Measurements from ENCODE around the gene OVCH2. TPM values are rescaled to one million over a fixed set of nuclear protein-coding genes. Genes with fewer than 3 reads are reported as not detected.

OVCH2 gene
- total RNA-seq, 1 donor from 2014 or later: not detected

DNA sequence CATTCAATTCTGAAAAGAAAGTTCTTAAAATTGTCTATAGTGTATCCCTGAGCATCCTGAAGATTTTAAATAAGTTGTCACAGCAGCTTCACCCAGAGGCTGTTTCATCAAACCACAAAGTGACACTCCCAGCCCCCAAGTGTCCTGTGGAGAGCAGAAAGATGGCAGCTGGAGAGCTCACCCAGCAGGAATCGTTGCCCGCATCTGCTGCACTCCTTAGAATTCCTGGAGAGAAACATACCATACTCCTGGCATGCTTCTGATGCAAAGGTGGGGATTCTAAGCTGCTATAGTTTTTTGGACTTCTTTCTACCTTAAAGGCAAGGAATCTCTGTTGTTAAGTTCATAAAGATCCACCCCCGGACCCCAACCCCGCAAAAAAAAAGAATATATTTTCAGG is 19.5 kb downstream of the OVCH2 start:
- no peak overlapping the region for H3K4me3 Mint-ChIP-seq
- H3K36me3 Mint-ChIP-seq (ENCODE audit: low read depth): no peaks in the 10 kb centered on the region
- peaks cover 18% of the 10 kb centered on the region for H3K27me3 Mint-ChIP-seq (ENCODE audit: insufficient read depth)
- intact Hi-C loops (cut with micrococcal nuclease): no loop called here
- no peaks in the 10 kb centered on the region for H3K4me1 Mint-ChIP-seq (ENCODE audit: low read depth)
- DNase-seq (ENCODE audit: low spot score): no peak
- no peaks in the 10 kb centered on the region for H3K9me3 Mint-ChIP-seq
- H3K27ac Mint-ChIP-seq: no peak overlapping the region

DNA sequence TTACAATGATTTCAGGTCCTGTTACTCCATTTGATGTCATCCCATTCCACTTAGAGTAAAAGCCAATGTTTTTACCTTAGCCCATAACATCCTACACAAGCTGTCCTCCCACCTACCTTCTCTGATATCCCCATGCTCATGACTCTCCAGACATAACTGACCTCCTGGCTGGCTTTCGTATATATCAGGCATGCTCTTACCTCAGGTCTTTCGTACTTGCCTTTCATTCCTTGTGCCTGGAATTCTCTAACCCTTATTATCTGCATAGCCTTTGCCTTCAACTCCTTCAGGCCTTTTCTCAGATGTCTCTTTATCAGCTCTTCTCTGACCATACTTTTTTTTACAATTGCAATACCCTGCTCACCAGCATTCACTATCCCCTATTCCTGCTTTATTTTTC is 22.7 kb downstream of the OVCH2 start:
- Mint-ChIP-seq H3K27me3 (ENCODE audit: insufficient read depth) (peaks cover 12% of the 10 kb centered on the region), H3K4me3 (no peak overlapping the region), H3K27ac (no peak overlapping the region), H3K36me3 (ENCODE audit: low read depth) (no peaks in the 10 kb centered on the region), H3K9me3 (no peaks in the 10 kb centered on the region), H3K4me1 (ENCODE audit: low read depth) (no peaks in the 10 kb centered on the region)
- no peak for DNase-seq (ENCODE audit: low spot score)
- intact Hi-C loops (cut with micrococcal nuclease): no loop called here

GRCh38 chr11:7677796-7678201 is 28.5 kb downstream of the OVCH2 start:
- Mint-ChIP-seq H3K36me3 (ENCODE audit: low read depth) (peaks cover 3% of the 10 kb centered on the region), H3K9me3 (no peaks in the 10 kb centered on the region), H3K4me1 (ENCODE audit: low read depth) (no peaks in the 10 kb centered on the region), H3K27me3 (ENCODE audit: insufficient read depth) (peaks cover 35% of the 10 kb centered on the region), H3K27ac (no peak overlapping the region), H3K4me3 (no peak overlapping the region)
- intact Hi-C loops (cut with micrococcal nuclease): no loop called here
- no peak for DNase-seq (ENCODE audit: low spot score)

DNA sequence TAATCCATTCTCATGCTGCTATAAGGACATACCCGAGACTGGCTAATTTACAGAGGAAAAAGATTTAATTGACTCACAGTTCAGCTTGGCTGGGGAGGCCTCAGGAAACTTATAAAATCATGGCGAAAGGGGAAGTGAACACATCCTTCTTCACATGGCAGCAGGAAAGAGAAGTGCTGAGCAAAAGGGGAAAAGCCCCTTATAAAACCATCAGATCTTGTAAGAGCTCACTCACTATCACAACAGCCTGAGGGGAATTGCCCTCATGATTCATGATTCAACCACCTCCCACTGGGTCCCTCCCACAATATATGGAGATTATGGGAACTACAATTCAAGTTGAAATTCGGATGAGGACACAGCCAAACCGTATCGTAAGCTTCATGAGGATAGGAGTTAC is 29.2 kb downstream of the OVCH2 start:
- H3K4me1 Mint-ChIP-seq (ENCODE audit: low read depth): peaks cover 3% of the 10 kb centered on the region
- H3K36me3 Mint-ChIP-seq (ENCODE audit: low read depth): peaks cover 3% of the 10 kb centered on the region
- no peak for DNase-seq (ENCODE audit: low spot score)
- no peaks in the 10 kb centered on the region for H3K9me3 Mint-ChIP-seq
- no peak overlapping the region for H3K4me3 Mint-ChIP-seq
- intact Hi-C loops (cut with micrococcal nuclease): no loop called here
- no peak overlapping the region for H3K27ac Mint-ChIP-seq
- peaks cover 41% of the 10 kb centered on the region for H3K27me3 Mint-ChIP-seq (ENCODE audit: insufficient read depth)

DNA sequence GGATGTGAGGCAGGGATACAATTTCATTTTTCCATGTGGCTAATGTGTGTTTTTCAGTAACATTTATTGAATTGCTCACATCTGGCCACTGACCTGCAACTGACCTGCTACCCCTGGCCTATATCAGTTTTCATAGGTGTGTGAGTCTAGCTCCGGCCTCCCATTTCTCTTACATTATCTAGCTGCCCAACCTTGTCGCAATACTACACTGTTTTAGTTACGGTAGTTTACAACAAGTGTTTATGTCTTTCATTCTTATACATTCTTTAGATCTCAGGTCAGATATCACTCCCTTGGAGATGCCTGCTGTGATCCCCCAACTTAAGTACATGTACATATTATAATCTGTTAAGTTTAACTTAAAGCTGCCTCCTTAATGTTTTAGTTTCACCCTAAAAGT is 30.6 kb downstream of the OVCH2 start:
- no peak for DNase-seq (ENCODE audit: low spot score)
- intact Hi-C loops (cut with micrococcal nuclease): no loop called here
- H3K27ac Mint-ChIP-seq: no peak overlapping the region
- H3K4me1 Mint-ChIP-seq (ENCODE audit: low read depth): peaks cover 15% of the 10 kb centered on the region
- no peak overlapping the region for H3K4me3 Mint-ChIP-seq
- peaks cover 3% of the 10 kb centered on the region for H3K36me3 Mint-ChIP-seq (ENCODE audit: low read depth)
- H3K9me3 Mint-ChIP-seq: no peaks in the 10 kb centered on the region
- peaks cover 38% of the 10 kb centered on the region for H3K27me3 Mint-ChIP-seq (ENCODE audit: insufficient read depth)

DNA sequence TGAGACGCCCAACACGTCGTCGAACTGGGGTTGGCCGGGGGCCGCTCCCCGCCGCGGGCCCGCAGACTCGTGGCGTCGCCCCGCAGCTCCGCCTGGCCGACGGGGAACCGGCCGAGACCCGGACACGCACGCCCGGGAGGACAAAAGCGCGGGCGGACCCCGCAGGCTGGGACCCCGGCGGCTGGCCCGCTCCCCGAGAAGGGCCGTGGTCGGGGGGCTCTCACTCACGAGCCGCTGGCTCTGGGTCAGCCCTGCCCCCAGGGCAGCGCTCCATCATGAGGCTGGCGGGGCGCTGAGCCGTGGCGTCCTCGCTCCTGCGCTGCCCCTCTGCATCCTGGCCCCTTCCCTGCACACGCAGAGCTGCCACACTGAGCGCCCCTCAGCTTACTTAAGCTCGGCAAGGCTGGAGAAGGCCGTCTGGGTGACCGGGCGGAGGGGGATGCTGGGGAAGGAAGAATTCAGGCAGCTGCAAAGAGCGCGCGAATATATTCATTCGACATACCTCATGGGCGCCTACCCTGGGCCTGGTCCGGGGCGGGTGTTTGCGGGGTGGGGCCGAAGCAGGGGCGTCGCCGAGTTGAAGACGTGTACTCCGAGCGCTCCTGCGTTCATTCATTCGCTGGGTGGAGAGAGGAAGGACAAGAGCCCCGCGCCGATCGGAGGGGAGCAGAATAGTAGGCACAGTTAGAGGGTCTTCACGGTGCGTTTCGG is 32.4 kb downstream of the OVCH2 start:
- no peak for DNase-seq (ENCODE audit: low spot score)
- H3K4me1 Mint-ChIP-seq (ENCODE audit: low read depth): peaks cover 19% of the 10 kb centered on the region
- peaks cover 33% of the 10 kb centered on the region for H3K27me3 Mint-ChIP-seq (ENCODE audit: insufficient read depth)
- H3K36me3 Mint-ChIP-seq (ENCODE audit: low read depth): peaks cover 3% of the 10 kb centered on the region
- peak overlapping the region; percentile 66 for H3K4me3 Mint-ChIP-seq
- H3K27ac Mint-ChIP-seq: peak overlapping the region; percentile 54
- intact Hi-C loops (cut with micrococcal nuclease): no loop called here
- no peaks in the 10 kb centered on the region for H3K9me3 Mint-ChIP-seq

- no peak for DNase-seq (ENCODE audit: low spot score)
- Mint-ChIP-seq H3K4me3 (peak within 1 kb of the TSS; percentile 66), H3K27ac (peak within 1 kb of the TSS; percentile 54), H3K9me3 (no peaks in the 10 kb centered on the region), H3K4me1 (ENCODE audit: low read depth) (peaks cover 19% of the 10 kb centered on the region), H3K27me3 (ENCODE audit: insufficient read depth) (peaks cover 33% of the 10 kb centered on the region), H3K36me3 (ENCODE audit: low read depth) (peaks cover 3% of the 10 kb centered on the region)
- intact Hi-C loops (cut with micrococcal nuclease): no loop called here
Observed at GRCh38 chr11:7672960-7673723, 33.1 kb downstream of the OVCH2 start, which contains the start of gene CYB5R2. TSS of gene CYB5R2 (minus strand) at chr11:7673500. CDS start at chr11:7672825, 675 bp downstream.

DNA sequence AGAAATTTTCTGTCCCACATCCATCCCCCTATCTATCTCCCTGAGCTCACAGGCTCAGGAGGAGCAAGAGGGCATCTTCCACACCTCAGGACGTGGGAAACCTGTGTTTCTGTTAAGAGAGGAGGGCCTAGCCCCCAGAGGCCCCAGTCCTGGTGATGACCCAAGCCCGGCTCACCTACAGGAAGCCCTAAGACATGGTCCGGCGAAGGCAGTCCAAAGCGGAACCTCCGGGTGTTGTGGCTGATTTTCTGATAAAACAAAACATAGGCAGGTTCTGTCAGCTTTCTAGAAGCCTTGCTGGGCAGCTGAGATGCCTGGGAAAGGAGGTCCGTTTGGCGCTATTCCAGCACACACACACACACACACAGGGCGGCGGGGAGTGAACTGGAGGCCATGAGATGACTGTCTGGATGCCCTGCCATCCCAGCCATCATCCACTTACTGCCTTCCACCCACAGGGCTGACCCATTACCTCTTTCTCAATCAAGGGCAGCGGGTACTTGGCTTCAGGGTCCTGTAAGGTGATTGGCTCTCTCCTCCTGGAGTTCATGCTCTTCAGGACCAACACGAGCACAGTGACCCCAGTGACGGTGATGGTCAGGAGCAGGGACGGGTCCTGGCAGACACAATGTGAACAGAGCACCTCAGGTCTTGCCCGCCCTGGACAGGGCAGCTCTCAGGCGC is 33.9 kb downstream of the OVCH2 start:
- H3K9me3 Mint-ChIP-seq: no peaks in the 10 kb centered on the region
- peaks cover 19% of the 10 kb centered on the region for H3K4me1 Mint-ChIP-seq (ENCODE audit: low read depth)
- H3K36me3 Mint-ChIP-seq (ENCODE audit: low read depth): peaks cover 3% of the 10 kb centered on the region
- DNase-seq (ENCODE audit: low spot score): no peak
- H3K27ac Mint-ChIP-seq: no peak overlapping the region
- intact Hi-C loops (cut with micrococcal nuclease): no loop called here
- peaks cover 30% of the 10 kb centered on the region for H3K27me3 Mint-ChIP-seq (ENCODE audit: insufficient read depth)
- no peak overlapping the region for H3K4me3 Mint-ChIP-seq

DNA sequence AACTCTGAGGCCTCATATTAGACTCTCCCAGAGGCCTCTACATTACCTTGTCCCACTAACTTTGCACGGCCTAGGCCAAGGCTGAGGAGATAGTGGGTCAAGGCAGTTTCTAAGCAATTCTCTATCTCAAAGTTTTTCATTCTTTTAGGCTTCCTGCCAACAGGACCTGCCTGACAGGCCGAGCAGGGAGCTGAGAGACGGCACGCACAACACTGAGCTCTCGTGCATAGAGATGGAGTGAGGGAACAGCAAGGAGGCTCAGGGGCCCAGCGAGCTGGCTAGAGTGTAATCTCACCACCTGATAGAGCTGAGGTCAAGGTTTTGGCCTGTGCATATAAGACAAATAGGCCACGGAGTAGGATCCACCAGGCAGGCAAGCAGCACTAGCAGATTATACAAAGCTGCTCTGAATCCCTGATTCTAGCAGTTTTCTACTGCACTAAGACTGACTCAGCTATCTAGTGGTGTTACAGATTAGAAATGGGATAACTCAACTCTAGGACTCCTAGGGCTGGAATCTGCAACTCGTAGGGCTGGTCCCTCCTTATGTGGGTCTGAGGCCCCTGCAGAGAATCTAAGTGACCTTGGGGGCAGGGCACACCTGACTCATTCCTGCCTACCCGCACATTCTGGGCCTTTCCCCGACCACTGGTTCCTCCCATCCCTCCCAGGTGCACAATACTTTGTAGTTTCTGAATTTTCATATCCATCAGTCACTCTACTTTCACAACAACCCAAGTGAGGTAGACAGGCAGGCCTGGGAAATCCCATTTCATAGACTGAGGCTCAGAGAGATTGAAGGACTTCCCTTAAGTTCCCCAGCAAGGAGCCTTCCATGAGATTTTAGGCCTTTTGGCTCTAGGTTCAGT is 34.7 kb downstream of the OVCH2 start:
- no peak for DNase-seq (ENCODE audit: low spot score)
- Mint-ChIP-seq H3K27ac (no peak overlapping the region), H3K4me3 (no peak overlapping the region), H3K36me3 (ENCODE audit: low read depth) (peaks cover 3% of the 10 kb centered on the region), H3K9me3 (no peaks in the 10 kb centered on the region), H3K27me3 (ENCODE audit: insufficient read depth) (peaks cover 28% of the 10 kb centered on the region), H3K4me1 (ENCODE audit: low read depth) (peaks cover 19% of the 10 kb centered on the region)
- intact Hi-C loops (cut with micrococcal nuclease): no loop called here

- peaks cover 3% of the 10 kb centered on the region for H3K36me3 Mint-ChIP-seq (ENCODE audit: low read depth)
- peaks cover 25% of the 10 kb centered on the region for H3K27me3 Mint-ChIP-seq (ENCODE audit: insufficient read depth)
- intact Hi-C loops (cut with micrococcal nuclease): no loop called here
- H3K4me1 Mint-ChIP-seq (ENCODE audit: low read depth): peaks cover 19% of the 10 kb centered on the region
- no peak for DNase-seq (ENCODE audit: low spot score)
- no peaks in the 10 kb centered on the region for H3K9me3 Mint-ChIP-seq
- H3K27ac Mint-ChIP-seq: no peak overlapping the region
- H3K4me3 Mint-ChIP-seq: no peak overlapping the region
Observed at GRCh38 chr11:7670641-7671040, 35.6 kb downstream of the OVCH2 start.

GRCh38 chr11:7668911-7669310 is 37.4 kb downstream of the OVCH2 start:
- peaks cover 19% of the 10 kb centered on the region for H3K4me1 Mint-ChIP-seq (ENCODE audit: low read depth)
- intact Hi-C loops (cut with micrococcal nuclease): no loop called here
- H3K4me3 Mint-ChIP-seq: no peak overlapping the region

GRCh38 chr11:7668464-7668863 is 37.8 kb downstream of the OVCH2 start:
- Mint-ChIP-seq H3K9me3 (no peaks in the 10 kb centered on the region), H3K27me3 (ENCODE audit: insufficient read depth) (peaks cover 8% of the 10 kb centered on the region), H3K27ac (no peak overlapping the region), H3K36me3 (ENCODE audit: low read depth) (no peaks in the 10 kb centered on the region), H3K4me1 (ENCODE audit: low read depth) (peaks cover 19% of the 10 kb centered on the region), H3K4me3 (no peak overlapping the region)
- DNase-seq (ENCODE audit: low spot score): no peak
- intact Hi-C loops (cut with micrococcal nuclease): no loop called here

More at GRCh38 chr11:7668911-7669310, 37.4 kb downstream of the OVCH2 start:
- Mint-ChIP-seq H3K27me3 (ENCODE audit: insufficient read depth) (peaks cover 8% of the 10 kb centered on the region), H3K9me3 (no peaks in the 10 kb centered on the region), H3K36me3 (ENCODE audit: low read depth) (peaks cover under 1% of the 10 kb centered on the region), H3K27ac (no peak overlapping the region)
- no peak for DNase-seq (ENCODE audit: low spot score)
